SIG-M5 treated with dmso at 0.1 percent for 504 hours (cell line): Measurements from ENCODE around the gene KLK15.

Experiments
- DNase-seq: peaks from one replicate; lab custom pipeline; 2025; ENCODE audit not compliant: unreplicated experiment; lab: John Stamatoyannopoulos, UW

The KLK15 gene

GRCh38 chr19:50777261-50777660 lies 56.1 kb downstream of the KLK15 start:
- DNase-seq = no peak

DNA sequence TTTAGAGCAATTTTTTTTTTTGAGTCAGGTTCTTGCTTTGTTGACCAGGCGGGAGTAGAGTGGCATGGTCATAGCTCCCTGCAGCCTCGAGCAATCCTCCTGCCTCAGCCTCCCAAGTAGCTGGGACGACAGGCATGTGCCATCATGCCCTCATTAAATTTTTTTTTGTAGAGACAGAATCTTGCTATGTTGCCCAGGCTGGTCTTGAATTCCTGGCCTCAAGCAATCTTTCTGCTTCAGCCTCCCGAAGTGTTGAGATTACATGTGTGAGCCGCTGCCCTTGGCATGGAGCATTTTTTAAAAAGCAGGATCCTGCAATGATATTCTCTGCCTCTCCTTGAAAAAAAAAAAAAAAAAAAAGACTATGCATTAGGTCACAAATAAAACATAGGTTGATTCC lies 57.2 kb downstream of the KLK15 start:
- DNase-seq = no peak
